Measurements from ENCODE around the gene LRRC8C.
"Not testable (repeated sequence)": the region's sequence is repeated elsewhere in the genome, so short reads cannot be mapped to it uniquely, and the experiment has no call there.

The LRRC8C gene

DNA sequence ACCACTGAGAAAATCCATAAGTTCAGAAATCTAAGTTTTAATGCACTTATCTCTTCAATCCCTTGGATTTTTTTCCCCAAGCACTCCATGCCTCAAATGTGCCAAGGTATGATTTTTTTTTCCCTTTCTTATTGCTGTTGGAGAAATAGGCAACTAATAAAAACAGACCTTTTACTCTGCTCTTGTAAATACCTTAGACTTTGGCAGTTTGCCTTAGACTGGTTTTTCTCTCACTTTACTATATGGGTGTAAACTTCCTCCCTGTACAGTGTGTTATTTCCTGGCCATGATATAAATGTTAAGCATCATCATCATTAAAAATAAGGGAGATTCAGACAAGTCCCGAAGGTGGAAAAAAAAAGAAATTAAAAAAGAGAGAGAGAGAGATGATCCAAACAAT lies 65.7 kb downstream of the LRRC8C start:
- H3K27ac ChIP-seq = no peak overlapping the region
- TF ChIP-seq, protein P1, sequence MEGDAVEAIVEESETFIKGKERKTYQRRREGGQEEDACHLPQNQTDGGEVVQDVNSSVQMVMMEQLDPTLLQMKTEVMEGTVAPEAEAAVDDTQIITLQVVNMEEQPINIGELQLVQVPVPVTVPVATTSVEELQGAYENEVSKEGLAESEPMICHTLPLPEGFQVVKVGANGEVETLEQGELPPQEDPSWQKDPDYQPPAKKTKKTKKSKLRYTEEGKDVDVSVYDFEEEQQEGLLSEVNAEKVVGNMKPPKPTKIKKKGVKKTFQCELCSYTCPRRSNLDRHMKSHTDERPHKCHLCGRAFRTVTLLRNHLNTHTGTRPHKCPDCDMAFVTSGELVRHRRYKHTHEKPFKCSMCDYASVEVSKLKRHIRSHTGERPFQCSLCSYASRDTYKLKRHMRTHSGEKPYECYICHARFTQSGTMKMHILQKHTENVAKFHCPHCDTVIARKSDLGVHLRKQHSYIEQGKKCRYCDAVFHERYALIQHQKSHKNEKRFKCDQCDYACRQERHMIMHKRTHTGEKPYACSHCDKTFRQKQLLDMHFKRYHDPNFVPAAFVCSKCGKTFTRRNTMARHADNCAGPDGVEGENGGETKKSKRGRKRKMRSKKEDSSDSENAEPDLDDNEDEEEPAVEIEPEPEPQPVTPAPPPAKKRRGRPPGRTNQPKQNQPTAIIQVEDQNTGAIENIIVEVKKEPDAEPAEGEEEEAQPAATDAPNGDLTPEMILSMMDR (IDR thresholded peaks at IDR 0.05) = no peak
- no peak for TF ChIP-seq ZFX (IDR thresholded peaks at IDR 0.05; ENCODE audit: borderline replicate concordance)

DNA sequence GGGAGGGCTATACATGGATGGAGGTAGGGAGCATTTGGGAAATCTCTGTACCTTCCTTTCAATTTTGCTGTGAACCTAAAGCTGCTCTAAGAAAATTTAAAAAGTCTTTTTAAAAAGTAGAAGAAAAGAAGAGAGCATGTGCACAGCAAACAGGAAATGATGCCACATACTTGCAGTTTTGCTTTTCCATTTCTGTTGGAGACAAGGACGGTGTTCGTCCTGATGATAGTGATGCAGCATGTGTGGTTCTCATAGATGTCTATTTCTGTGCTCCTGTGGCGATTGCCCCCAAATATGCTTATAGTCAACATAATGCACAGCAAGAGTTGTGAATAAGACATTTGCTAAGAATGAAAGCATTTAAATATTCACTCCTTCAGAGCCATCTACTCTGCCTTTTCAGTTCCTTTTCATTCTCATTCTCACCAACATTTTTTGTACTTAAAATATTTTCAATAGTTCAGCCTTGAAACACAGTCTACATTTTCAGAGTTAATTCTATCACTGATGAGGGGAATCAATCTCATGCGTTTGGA lies 66.6 kb downstream of the LRRC8C start:
- no peak for TF ChIP-seq ZFX (IDR thresholded peaks at IDR 0.05; ENCODE audit: borderline replicate concordance)
- TF ChIP-seq, protein P1 (IDR thresholded peaks at IDR 0.05) = no peak
- H3K27ac ChIP-seq = no peak overlapping the region

DNA sequence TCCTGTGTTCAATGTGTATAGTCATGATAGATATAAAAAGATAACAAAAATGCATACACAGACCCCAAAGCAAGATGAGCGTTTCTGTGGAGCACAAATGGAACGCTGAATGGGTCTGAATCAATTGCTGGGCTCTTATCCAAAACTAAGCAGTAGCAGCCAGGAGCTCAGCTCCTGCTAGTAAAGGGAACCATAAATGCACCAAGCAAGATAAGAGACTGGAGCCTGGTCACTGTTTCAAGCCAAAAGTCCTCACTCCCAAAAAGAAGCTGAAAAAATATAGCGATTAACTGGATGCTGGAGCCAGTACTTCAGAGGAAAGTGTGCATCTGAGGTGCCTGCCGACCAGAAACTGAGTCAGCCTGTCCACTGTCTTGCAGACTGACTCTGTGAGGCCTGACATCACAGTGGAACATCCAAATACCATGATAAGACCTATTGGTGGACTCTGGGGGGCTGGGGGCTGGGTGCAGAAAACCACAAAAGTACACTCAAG lies 68.9 kb downstream of the LRRC8C start:
- TF ChIP-seq ZFX (IDR thresholded peaks at IDR 0.05; ENCODE audit: borderline replicate concordance) = no peak
- TF ChIP-seq, protein P1 (IDR thresholded peaks at IDR 0.05) = no peak
- no peak overlapping the region for H3K27ac ChIP-seq

DNA sequence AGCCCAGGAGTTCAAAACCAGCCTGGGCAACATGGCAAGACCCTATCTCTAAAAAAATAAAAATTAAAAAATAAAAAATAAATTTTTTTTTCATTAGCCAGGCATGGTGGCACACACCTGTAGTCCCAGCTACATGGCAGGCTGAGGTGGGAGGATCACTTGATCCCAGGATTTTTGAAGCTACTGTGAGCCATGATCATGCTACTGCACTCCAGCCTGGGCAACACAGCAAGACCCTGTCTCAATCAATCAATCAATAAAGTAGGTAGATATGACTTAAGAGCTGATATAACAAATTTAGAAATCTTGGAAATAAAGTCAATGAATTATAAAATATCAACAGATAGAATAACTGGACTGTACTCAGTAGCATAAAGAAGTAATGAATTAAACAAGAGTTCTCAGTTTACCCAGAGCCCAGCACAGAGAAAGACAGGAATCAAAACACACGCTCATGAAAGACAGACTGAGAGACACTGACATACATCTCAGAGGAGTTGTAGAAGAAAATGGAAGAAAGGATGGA lies 69.7 kb downstream of the LRRC8C start:
- H3K27ac ChIP-seq = no peak overlapping the region
- no peak for TF ChIP-seq ZFX (IDR thresholded peaks at IDR 0.05; ENCODE audit: borderline replicate concordance)
- TF ChIP-seq, protein P1 (IDR thresholded peaks at IDR 0.05) = no peak

DNA sequence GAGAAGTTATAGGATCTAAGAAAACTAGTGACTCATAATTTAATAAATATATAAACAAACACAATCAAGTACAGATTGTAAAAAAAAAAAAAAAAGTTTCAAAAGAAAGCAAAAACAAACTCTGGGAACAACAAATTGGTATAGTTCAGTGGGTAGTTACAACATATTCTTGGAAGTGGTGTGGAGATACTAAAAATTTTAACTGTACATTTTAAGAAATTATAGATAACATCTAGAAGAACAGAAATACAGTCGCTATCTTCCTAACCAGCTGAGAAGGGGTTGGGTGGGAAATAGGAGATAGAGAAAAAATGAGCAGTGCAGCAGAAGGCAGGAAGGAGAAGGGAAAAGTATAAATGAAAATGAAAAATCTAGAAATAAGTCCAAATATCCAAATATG lies 70.5 kb downstream of the LRRC8C start:
- TF ChIP-seq, protein P1 (IDR thresholded peaks at IDR 0.05) = no peak
- TF ChIP-seq ZFX (IDR thresholded peaks at IDR 0.05; ENCODE audit: borderline replicate concordance) = no peak
- no peak overlapping the region for H3K27ac ChIP-seq

DNA sequence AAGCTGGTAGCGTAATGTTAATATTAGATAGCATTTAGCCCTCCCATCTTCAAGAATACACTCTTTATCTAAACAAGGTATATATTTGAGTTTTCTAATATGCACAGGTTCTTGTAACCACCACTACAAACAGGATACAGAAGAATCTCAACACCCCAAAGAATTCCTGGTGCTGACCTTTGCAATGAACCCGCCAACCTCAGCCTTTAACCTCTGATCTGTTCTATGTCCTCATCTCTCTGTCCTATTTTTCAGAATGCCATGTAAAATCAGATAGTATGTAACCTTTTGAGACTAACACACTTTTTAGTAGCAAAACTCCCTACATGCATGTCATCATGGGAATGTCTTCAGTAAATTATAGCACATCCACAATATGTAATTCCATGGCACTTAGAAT lies 71.1 kb downstream of the LRRC8C start:
- TF ChIP-seq, protein P1 (IDR thresholded peaks at IDR 0.05) = no peak
- no peak for TF ChIP-seq ZFX (IDR thresholded peaks at IDR 0.05; ENCODE audit: borderline replicate concordance)
- no peak overlapping the region for H3K27ac ChIP-seq

DNA sequence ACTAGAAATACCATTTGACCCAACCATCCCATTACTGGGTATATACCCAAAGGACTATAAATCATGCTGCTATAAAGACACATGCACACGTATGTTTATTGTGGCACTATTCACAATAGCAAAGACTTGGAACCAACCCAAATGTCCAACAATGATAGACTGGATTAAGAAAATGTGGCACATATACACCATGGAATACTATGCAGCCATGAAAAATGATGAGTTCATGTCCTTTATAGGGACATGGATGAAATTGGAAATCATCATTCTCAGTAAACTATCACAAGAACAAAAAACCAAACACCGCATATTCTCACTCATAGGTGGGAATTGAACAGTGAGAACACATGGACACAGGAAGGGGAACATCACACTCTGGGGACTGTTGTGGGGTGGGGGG lies 72.0 kb downstream of the LRRC8C start:
- H3K27ac ChIP-seq = not testable (repeated sequence)
